HepG2 (cell line): ENCODE data around the gene DNAJB11. TPM values are rescaled to one million over a fixed set of nuclear protein-coding genes. Genes with fewer than 3 reads are reported as not detected.
A peak's percentile ranks its signal among the peaks of the same experiment; 100 is the strongest.

Experiments
- HNF4G ChIP-seq, 2 experiments: sonication (generic) in 1 of 2; formaldehyde crosslinking in 1 of 2; IDR thresholded peaks; 2 replicates each; pipeline versions ENCODE4 v1.4.0 to v1.6.1; 2011 to 2020; ENCODE audit warnings: borderline replicate concordance in 2 of 2, low read depth in 2 of 2, mild to moderate bottlenecking in 2 of 2, low read length in 1 of 2, missing genetic modification reagents in 1 of 2, moderate library complexity in 1 of 2
- KLF16 ChIP-seq, 2 experiments: sonication (generic) in 1 of 2; formaldehyde crosslinking in 1 of 2; IDR thresholded peaks; 2 replicates each; pipeline versions ENCODE4 v1.6.1 to v1.8.0; 2016 to 2023; ENCODE audit warnings: missing genetic modification reagents in 2 of 2, missing compliant biosample characterization in 1 of 2
- KMT2A ChIP-seq: sonication (generic); formaldehyde crosslinking; IDR thresholded peaks from 2 replicates; pipeline ENCODE4 v1.4.0; 2020; ENCODE audit warnings: missing genetic modification reagents
- MAFF ChIP-seq: IDR thresholded peaks from 2 replicates; pipeline ENCODE4 v1.6.1; 2011; ENCODE audit warnings: low read depth, low read length, improper control_type of control experiment
- MTA1 ChIP-seq: sonication (generic); formaldehyde crosslinking; IDR thresholded peaks from 2 replicates; pipeline ENCODE4 v1.4.0; 2020; ENCODE audit warnings: missing genetic modification reagents, mild to moderate bottlenecking, borderline replicate concordance
- PAXIP1 ChIP-seq: sonication (generic); formaldehyde crosslinking; conservative IDR thresholded peaks from 2 replicates; pipeline ENCODE4 v1.4.0; 2020; ENCODE audit warnings: mild to moderate bottlenecking, missing genetic modification reagents, moderate library complexity
- RNF2 ChIP-seq: fragments of 450-650 bp; conservative IDR thresholded peaks from 2 replicates; pipeline ENCODE4 v1.6.1; 2016; ENCODE audit warnings: low read depth
- SNAPC2 ChIP-seq: sonication (generic); formaldehyde crosslinking; IDR thresholded peaks from 2 replicates; pipeline ENCODE4 v1.8.1; 2022; ENCODE audit warnings: mild to moderate bottlenecking, missing genetic modification reagents
- TMF1 ChIP-seq: sonication (generic); formaldehyde crosslinking; IDR thresholded peaks from 2 replicates; pipeline ENCODE4 v1.8.1; 2022; ENCODE audit warnings: low read depth, missing genetic modification reagents
- TP53 ChIP-seq: sonication (generic); formaldehyde crosslinking; conservative IDR thresholded peaks from 2 replicates; pipeline ENCODE4 v1.4.0; 2020; ENCODE audit warnings: missing genetic modification reagents
- ZFAT ChIP-seq: sonication (generic); formaldehyde crosslinking; conservative IDR thresholded peaks from 2 replicates; pipeline ENCODE4 v1.8.1; 2023; ENCODE audit warnings: missing genetic modification reagents, inconsistent platforms
- ZNF629 ChIP-seq: sonication (generic); formaldehyde crosslinking; conservative IDR thresholded peaks from 2 replicates; pipeline ENCODE4 v1.5.0; 2020; ENCODE audit warnings: missing genetic modification reagents
- polyA plus RNA-seq, 8 experiments: library from polyadenylated mRNA; depleted of rRNA in 3 of 8; stranded (reverse) in 7 of 8; unstranded in 1 of 8; fragments of >200 nt; fragmentation: Illumina TruSeq in 4 of 8; extraction: Trizol in 4 of 8; gene quantifications; 2 replicates each; pipeline versions ENCODE4 v1.2.1 to v1.2.3, GENCODE V29; 2011 to 2016; ENCODE audit warnings: low read depth in 4 of 8, missing spikeins in 1 of 8, mixed read lengths in 1 of 8; ENCODE audit not compliant: insufficient read depth in 1 of 8
- total RNA-seq, 5 experiments: library from RNA; depleted of rRNA; stranded (reverse); fragments of >200 nt; fragmentation: Illumina TruSeq; extraction: Trizol; gene quantifications; 2 replicates each; pipeline ENCODE4 v1.2.3, GENCODE V29; 2016; ENCODE audit warnings: low read depth in 1 of 5
- TF ChIP-seq, protein P1 (sequence below), 2 experiments: sonication (generic) in 1 of 2; formaldehyde crosslinking in 1 of 2; IDR thresholded peaks; 2 replicates each; pipeline versions ENCODE4 v1.4.0 to v1.6.1; 2018 to 2020; ENCODE audit warnings: missing genetic modification reagents in 2 of 2, borderline replicate concordance in 1 of 2, low read depth in 1 of 2, mild to moderate bottlenecking in 1 of 2, missing biosample characterization in 1 of 2
- TF ChIP-seq, protein P2 (sequence below): sonication (generic); formaldehyde crosslinking; IDR thresholded peaks from 2 replicates; pipeline ENCODE4 v1.8.0; 2022; ENCODE audit warnings: missing genetic modification reagents, mild to moderate bottlenecking, moderate library complexity, borderline replicate concordance
- TF ChIP-seq, protein P3 (sequence below): IDR thresholded peaks from 2 replicates; pipeline ENCODE4 v1.6.1; 2016; ENCODE audit warnings: missing genetic modification reagents, missing compliant biosample characterization

Gene DNAJB11
- total and polyA plus RNA-seq, 2 of the 13 experiments (the other 11 are each of a cell fraction or from before 2014, with no cell fraction given): 41.0 to 132 TPM

- TF ChIP-seq TP53 (CRISPR knock-in tag) (no peak), HNF4G (IDR thresholded peaks at IDR 0.05; ENCODE audit: borderline replicate concordance, low read depth, low read length) (peak; percentile 79), HNF4G (CRISPR knock-in tag; IDR thresholded peaks at IDR 0.05; ENCODE audit: borderline replicate concordance, low read depth) (0 out of 2 replicates have a peak, but pooled peaks have one; percentile 11), MAFF (0 out of 2 replicates have a peak, but pooled peaks have one; percentile 0), ZFAT (CRISPR knock-in tag) (no peak), TMF1 (no peak), RNF2 (no peak), ZNF629 (CRISPR knock-in tag) (0 out of 2 replicates have a peak, but pooled peaks have one; percentile 20), KMT2A (no peak), PAXIP1 (CRISPR knock-in tag) (peak; percentile 66), KLF16 (CRISPR knock-in tag; IDR thresholded peaks at IDR 0.05) (peak in 1 of 2 experiments; percentile 44; a peak in 1 of 4 replicates), SNAPC2 (CRISPR knock-in tag) (no peak), MTA1 (no peak)
- TF ChIP-seq, protein P1, sequence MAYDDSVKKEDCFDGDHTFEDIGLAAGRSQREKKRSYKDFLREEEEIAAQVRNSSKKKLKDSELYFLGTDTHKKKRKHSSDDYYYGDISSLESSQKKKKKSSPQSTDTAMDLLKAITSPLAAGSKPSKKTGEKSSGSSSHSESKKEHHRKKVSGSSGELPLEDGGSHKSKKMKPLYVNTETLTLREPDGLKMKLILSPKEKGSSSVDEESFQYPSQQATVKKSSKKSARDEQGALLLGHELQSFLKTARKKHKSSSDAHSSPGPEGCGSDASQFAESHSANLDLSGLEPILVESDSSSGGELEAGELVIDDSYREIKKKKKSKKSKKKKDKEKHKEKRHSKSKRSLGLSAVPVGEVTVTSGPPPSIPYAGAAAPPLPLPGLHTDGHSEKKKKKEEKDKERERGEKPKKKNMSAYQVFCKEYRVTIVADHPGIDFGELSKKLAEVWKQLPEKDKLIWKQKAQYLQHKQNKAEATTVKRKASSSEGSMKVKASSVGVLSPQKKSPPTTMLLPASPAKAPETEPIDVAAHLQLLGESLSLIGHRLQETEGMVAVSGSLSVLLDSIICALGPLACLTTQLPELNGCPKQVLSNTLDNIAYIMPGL (CRISPR knock-in tag; IDR thresholded peaks at IDR 0.05; ENCODE audit: borderline replicate concordance in 1 of 2, low read depth in 1 of 2): peak in 1 of 2 experiments; percentile 18; a peak in 1 of 4 replicates
- TF ChIP-seq, protein P2, sequence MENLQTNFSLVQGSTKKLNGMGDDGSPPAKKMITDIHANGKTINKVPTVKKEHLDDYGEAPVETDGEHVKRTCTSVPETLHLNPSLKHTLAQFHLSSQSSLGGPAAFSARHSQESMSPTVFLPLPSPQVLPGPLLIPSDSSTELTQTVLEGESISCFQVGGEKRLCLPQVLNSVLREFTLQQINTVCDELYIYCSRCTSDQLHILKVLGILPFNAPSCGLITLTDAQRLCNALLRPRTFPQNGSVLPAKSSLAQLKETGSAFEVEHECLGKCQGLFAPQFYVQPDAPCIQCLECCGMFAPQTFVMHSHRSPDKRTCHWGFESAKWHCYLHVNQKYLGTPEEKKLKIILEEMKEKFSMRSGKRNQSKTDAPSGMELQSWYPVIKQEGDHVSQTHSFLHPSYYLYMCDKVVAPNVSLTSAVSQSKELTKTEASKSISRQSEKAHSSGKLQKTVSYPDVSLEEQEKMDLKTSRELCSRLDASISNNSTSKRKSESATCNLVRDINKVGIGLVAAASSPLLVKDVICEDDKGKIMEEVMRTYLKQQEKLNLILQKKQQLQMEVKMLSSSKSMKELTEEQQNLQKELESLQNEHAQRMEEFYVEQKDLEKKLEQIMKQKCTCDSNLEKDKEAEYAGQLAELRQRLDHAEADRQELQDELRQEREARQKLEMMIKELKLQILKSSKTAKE: no peak
- TF ChIP-seq, protein P3, sequence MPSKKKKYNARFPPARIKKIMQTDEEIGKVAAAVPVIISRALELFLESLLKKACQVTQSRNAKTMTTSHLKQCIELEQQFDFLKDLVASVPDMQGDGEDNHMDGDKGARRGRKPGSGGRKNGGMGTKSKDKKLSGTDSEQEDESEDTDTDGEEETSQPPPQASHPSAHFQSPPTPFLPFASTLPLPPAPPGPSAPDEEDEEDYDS: no peak
These were observed 44.9 kb upstream of the DNAJB11 start (continued) for GRCh38 chr3:186525369-186526255.
